NCI-H1105 (cell line): ENCODE results near the gene ETNK1.
A peak's percentile ranks its signal among the peaks of the same experiment; 100 is the strongest.
"Not testable (repeated sequence)": the region's sequence is repeated elsewhere in the genome, so short reads cannot be mapped to it uniquely, and the experiment has no call there.

ENCODE experiments used
- DNase-seq: peaks from one replicate; lab custom pipeline; 2025; lab: John Stamatoyannopoulos, UW

Gene ETNK1

DNA sequence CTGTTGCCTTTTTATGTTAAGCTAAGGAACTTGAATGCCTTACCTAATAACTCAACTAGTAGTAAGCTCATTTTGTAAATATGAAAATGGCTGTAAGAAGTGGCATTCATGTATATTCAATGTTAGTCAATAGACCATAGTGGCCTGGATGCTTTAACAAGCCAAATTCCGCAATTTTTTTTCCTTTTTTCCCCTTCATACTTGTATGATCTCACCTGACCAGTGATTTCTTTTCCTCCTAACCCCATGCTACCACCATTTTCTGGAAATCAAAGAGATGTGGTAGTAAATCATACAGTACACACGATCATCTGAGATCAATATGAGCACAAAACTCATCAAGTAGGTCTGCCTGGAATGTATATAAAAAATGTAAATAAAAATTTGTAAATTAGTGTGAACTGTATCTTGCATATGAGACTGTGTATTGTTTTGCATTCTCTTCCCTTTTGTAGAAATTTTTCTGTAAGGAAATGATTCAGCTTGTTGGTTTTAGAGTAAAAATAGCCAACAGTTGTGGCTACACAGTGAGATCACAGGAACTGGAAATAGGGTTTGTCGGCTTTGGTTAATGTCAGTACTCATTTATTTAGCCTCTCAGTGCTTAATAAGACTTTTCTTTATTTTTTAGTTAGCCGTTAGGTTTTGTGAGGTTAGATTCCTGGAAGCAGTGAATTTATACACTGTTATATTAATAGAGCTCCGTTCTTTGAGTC lies 62.5 kb downstream of the ETNK1 start:
- DNase-seq = no peak

DNA sequence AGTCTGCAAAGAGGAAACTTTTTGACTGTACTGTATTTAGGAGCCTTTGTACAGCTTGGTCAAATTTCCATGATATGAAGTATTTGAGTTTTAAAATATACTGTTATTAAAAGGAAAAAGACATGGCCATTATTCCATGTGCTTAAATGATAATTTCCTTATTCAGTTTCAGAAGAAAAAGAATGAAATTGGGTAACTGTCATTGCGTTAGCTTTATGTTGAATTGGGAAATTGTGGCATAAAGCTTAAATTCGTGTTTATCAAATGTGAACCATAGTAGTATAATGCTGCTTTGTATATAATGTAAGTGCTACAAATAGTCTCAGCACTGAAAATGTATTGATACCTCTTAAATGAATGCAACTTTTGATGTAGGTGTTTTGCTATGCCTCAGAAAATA lies 64.9 kb downstream of the ETNK1 start:
- DNase-seq = no peak

DNA sequence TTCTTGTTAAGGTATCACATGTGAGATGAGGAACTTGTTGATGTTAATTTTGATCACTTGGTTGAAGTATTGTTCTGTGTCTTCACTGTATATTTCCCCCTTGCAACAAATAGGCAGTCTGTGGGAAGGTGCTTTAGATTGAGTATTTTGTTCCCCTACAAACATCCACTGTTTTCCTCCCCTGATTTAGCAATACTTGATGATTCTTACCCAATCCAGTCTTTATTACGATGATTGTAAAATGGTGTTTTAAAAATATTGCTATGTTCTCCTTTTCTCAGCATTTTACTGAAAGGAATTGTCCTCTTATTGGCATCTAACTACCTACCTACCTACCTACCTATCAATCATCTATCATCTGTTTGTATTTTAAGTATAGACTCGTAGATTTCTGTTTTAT lies 66.3 kb downstream of the ETNK1 start:
- no peak for DNase-seq

DNA sequence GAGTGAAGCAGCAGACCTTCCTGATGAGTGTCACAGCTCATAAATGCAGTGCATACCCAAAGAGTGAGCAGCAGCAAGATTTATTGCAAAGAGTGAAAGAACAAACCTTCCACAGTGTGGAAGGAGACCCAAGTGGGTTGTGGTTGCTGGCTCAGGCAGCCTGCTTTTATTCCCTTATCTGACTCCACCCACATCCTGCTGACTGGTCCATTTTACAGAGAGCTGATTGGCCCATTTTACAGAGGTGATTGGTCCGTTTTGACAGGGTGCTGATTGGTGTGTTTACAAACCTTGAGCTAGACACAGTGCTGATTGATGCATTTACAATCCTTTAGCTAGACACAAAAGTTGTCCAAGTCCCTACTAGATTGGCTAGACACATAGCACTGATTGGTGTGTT lies 67.5 kb downstream of the ETNK1 start:
- DNase-seq = not testable (repeated sequence)

DNA sequence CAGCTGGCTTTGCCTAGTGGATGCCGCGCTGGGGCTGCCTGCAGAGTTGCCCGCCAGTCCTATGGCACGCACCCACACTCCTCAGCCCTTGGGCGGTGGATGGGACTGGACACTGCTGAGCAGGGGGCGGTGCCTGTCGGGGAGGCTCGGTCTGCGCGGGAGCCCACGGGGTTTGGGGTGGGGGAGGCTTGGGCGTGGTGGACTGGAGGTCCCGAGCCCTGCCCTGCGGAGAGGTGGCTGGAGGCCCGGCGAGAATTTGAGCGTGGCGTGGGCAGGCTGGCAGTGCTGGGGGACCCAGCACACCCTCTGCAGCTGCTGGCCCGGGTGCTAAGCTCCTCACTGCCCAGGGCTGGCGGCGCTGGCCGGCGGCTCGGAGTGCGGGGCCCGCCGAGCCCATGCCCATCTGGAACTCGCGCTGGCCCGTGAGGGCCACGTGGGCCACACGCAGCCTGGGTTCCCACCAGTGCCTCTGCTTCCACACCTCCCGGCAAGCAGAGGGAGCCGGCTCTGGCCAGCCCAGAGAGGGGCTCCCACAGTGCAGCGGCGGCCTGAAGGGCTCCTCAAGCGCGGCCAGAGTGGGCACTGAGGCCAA lies 68.1 kb downstream of the ETNK1 start:
- DNase-seq = no peak

DNA sequence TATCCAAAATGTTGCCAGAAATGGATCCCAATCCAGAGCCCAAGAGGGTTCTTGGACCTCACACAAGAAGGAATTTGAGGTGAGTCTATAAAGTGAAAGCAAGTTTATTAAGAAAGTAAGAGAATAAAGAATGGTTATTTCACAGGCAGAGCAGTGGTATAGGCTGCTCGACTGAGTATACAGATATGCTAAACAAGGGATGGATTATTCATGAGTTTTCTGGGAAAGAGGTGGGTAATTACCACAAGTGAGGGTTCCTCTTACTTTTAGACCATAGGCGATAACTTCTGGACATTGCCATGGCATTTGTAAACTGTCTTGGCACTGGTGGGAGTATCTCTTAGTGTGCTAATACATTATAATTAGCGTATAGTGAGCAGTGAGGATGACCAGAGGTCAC lies 73.6 kb downstream of the ETNK1 start:
- no peak for DNase-seq

DNA sequence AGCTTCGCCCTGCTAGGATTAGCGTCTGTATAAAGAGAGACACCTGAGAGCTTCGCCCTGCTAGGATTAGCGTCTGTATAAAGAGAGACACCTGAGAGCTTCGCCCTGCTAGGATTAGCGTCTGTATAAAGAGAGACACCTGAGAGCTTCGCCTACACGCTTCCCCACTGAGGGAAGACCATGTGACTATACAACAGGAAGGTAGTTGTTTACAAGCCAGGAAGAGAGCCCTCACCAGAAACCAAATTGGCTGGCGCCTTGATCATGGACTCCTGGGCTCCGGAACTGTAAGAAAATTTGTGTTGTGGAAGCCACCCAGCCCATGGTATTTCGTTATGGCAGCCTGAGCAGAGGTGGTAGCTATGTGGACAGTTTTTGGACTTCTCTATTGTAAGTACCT lies 74.7 kb downstream of the ETNK1 start:
- not testable (repeated sequence) for DNase-seq

DNA sequence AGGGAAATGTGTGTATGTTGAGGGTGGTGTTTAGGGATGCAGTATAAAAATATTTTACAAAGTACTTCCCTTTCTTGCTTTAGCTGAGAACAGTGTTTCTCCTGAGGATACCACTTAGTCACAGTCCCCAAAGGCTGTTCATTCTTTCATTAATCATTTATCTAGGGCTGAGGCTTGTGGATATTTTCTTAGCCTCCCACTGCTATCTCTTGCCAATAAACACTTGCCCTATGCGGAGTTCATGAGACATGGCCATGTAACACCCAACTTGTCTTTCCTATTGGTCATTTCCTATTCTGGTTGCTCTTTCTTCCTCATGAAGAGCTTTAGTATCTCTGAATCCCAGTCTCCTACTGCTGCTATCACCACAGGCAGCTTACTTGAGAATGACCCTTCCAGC lies 75.1 kb downstream of the ETNK1 start:
- DNase-seq = no peak

DNA sequence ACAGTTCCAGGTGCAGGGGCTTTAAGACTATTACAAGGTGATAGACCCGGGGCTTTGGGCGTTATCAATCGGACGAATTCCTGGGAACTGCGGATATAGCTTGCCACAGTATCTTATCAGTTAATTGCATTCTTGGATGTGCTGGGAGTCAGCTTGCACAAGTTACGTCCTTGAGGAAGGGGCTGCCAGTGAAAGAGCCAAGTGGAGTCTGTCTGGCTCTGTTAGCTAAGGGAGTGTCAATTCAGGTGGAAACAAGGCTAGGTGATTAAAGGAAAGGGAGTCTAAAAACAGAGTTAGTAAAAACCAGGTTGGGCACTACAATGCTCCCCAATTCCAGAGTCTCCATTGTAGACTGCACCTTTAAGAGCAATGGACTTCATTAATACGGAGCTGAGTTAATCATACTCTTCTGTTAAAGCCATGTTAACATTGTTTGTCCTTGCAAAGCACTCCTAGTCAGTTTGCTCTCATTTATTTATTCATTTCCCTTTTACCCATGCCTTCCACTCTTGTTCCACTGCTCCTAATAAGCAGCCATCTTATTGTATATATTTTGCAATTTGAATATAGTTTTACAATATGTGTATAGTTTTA lies 76.3 kb downstream of the ETNK1 start:
- not testable (repeated sequence) for DNase-seq

DNA sequence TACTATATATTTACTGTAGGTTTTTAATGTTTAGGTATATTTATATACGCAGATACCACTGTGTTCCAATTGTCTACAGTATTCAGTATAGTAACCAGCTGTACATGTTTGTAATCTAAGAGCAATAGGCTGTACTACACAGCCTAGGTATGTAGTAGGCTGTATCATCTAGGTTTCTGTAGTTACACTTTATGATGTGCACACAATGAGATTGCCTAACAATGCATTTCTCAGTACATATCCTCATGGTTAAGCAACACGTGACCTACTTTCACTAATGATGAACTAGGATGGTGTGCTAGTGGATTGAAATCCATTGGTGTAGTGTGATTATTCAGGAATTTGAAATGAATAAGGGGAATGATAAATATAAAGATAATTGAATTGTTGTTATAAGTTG lies 77.7 kb downstream of the ETNK1 start:
- no peak for DNase-seq

DNA sequence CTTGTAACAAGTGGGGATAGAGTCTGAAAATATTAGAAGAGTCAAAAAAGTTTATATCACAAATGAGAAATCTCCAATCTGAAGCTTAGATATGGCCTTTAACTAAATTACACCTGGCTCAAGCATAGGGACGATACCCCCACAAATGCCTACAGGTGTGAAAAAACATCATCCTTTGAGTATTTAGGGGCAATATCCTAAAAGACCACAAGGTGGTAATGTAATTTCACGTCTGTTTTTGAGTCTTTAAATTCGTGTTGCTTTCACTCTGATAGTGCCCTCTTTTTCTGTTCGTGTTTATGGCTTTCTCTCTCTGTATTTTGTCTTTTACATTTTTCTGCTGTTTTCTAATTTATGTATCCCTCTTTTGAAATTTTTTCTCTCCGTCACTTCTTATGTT lies 84.3 kb downstream of the ETNK1 start:
- peak; percentile 5 for DNase-seq

DNA sequence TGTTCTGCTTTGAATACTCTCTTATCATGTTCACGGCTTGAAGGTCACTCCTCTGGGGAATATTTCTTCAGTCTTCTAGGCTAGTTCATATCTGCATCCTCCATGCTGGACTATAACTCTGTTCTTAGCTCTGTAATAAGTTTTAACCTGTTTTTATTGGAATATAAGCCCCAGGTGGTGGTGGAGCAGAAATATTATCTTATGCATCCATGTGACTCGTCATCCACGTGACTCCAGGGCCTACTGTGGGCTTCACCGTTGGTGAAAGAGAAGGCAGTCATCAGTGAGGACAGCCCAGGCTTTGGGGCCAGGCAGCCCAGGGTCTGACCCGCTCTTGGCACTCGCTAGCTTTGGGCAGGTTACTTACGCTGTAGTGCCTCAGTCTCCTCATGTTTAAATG lies 87.1 kb downstream of the ETNK1 start:
- no peak for DNase-seq

DNA sequence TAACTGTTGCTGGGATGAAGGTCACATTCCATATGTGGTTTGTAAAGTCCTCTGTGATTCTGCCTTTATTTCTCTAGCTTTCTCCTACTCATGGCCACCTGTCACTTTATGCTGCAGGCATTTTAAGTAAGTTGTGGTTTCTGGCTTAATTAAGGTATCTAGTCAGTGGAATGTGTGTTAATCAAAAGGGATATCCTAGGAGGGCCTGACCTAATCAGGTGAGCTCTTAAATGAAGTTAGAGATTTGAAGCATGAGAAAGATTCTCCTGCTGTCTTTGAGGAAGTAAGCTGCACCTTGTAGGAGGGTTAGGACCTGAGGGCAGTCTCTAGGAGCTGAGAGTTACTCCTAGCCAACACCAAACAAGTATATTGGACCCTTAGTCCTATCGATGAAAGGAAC lies 90.3 kb downstream of the ETNK1 start:
- no peak for DNase-seq

DNA sequence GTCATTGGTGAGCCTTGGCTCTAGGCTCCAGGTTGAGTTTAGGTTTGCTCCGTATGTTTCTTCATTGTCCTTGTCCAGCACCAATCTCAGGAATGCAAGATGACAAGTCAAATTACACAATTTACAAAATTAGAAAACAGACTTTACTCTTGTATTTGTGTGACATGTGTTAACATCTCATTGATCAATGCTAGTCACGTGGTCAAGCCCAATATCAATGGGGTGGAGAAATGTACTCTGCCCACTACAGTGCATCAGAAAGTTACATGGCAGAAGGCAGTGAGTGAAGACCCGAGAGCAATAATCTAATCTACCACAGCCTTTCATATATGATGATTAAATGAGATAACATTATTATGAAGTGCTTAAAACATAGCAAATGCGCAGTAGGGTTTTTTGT lies 94.8 kb downstream of the ETNK1 start:
- DNase-seq = no peak

DNA sequence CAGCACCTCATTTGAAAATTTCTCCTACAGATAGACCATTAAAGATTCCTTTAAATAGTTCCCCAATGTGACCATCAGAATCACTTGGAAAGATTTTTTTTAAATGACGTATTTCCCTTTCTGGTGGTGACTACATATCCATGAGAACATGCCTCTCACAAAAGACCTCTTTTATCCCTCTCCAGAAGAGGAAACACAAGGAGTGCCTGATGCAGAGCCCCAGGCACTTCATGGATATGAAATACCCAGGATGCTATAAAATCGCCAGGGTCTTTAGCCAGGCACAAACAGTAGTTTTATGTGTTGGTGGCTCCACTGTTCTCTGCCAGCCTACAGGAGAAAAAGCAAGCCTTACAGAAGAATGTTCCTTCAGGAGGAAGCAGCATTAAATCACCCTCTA lies 97.1 kb downstream of the ETNK1 start:
- no peak for DNase-seq

DNA sequence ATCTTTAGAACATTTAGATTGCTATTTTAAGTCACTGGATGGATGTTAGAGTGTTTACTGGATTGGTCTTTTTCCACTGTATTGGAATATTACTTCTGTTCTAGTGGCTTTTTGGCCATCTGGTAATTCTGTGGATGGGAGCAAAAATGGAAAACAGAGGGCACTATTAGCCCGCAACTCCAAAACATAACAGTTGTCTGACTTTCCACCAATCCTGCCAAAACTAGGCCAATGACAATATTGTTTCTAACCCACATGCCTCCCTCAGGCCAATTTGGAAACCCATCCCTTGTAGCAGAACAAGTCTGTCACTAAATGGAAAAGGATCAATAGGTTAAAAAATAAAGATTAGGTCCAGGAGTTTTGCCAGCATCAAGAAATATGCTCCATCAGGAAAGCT lies 97.8 kb downstream of the ETNK1 start:
- DNase-seq = no peak

DNA sequence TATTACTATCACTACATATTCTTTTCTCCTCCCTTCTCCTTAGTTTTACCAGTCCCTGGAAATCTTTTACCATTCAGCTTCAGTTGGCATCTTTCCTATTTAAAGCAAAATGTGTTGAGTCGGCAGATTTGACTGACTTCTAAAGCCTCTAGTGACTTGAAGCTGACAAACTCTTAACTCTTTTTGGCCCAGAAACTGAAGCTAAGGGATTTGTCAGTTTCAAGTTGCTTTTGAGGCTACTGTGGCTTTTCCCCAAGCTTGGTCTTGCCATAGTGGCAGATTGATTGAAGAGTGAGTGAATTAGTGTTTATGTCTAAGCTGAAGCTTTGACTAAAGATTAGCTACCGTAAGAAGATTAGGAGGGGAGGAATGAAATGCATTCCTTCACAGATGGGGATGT lies 104.0 kb downstream of the ETNK1 start:
- no peak for DNase-seq

DNA sequence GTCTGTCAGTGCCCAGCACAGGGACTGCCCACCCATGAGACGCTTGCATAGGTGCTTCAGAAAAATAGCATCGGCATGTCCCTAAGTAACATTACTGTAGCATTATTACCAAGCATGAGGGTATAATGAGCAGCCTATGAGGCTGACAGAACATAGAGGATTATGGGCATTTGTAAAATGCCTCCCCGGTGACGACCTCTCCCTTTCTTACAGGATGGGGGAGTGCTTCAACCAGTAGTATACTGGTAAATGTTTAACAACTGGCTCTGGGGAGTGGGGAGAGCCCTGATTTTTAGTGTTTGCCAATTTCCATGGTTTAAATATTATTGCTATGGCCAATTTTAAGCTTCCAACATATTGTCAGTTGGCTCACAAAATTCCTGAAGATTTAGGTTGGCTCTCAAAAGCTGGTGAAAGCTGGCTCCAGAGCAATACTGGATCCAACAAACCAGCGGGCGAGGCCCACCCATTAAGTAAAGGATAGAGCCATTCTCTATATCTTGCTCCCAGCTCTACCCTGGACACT lies 104.5 kb downstream of the ETNK1 start:
- no peak for DNase-seq

DNA sequence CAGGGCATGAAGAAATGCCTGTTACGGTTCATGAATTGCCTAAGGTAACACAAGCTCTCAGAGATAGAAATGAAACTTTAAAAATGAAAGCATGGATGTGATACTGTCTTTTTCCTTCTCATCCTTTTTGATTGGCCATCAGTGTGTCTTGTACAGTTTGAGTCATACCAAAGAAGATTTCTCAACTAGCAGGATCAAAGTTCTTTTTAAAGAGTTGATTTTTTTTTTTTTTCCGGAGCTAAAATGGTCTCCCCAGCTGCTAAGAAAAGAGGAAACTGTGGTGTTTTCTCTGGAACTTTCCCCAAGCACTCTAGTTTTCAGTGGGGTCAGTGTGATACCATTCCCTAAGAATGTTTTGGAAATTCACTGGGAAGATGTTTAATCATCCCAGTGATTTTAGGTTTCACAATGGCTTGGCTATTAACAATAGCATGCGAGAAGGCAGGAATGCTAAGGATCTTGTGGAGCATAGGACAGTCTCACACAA lies 105.0 kb downstream of the ETNK1 start:
- DNase-seq = no peak

DNA sequence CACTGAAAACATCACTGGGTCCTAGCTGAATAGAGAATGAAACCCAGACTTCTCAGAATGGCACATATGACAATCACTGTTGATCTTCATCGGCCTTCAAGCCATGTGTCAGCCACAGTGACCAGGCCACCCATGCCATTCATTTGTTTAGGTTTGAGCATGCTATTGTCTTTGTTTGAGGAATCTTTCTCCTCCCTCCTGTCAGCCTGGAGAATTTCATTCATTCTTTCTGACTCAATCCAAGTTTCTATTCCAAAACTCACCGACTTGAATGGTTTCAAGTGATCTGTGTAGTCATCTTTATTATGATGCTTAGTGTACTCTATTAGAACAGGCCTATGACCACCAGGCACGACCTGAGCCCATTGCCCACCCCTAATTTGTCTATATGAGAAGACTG lies 106.3 kb downstream of the ETNK1 start:
- no peak for DNase-seq

DNA sequence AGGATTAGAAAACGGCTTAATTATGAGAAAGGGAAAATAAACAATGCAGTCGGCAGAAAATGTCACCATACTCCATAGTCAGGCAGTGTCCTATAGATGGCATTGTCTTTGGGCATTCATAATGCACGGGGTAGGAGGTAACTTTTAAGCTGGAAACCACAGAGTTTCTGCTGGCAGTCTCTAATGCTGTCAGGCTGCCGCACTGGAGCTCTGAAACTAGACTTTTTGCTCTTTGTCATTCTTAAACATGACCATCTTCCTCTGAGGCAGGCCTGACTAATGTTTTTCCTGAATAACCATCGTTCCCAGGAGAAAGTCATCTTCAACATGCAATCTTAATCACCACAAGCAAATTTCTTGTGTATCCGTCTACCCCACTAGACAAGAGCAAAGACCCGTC lies 108.8 kb downstream of the ETNK1 start:
- DNase-seq = no peak

DNA sequence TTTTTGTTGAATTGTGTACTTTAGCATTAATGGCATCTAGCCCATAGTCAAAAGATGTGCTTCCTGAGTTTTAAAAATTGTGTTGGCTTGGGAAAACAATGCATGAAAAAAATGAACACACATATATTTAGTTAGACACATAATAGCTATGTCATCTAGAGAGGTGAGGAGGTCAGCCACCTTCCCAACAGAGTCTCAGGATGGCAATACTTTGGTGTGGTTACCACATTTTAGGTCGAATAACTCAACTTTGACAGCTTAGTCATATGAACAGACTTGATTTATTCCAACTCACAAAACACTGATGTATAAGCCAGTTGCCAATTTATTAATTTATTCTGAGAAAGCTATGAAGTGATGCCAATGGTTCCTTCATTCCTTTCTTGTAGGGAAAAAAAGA lies 114.0 kb downstream of the ETNK1 start:
- no peak for DNase-seq
